ENCODE measurements around the gene PRSS36.
"Not testable (repeated sequence)": the region's sequence is repeated elsewhere in the genome, so short reads cannot be mapped to it uniquely, and the experiment has no call there.

Gene PRSS36

GRCh38 chr16:31183432-31184428 lies 33.9 kb upstream of the PRSS36 start:
- no peak for DNase-seq

GRCh38 chr16:31182391-31182790 lies 32.5 kb upstream of the PRSS36 start:
- no peak for DNase-seq

- no peak for DNase-seq
Observed at GRCh38 chr16:31181102-31181830, 31.4 kb upstream of the PRSS36 start.

GRCh38 chr16:31179747-31180459 lies 30.0 kb upstream of the PRSS36 start, which contains the start of gene FUS:
FUS (plus strand) TSS chr16:31180139; CDS start chr16:31180215, 76 bp downstream.
- peak; percentile 38 for DNase-seq

GRCh38 chr16:31179219-31179746 lies 29.4 kb upstream of the PRSS36 start:
- DNase-seq, result no peak

- no peak for DNase-seq
Observed at GRCh38 chr16:31177136-31177535, 27.3 kb upstream of the PRSS36 start.

GRCh38 chr16:31170048-31170447 lies 20.2 kb upstream of the PRSS36 start:
- not testable (repeated sequence) for DNase-seq

- DNase-seq, result no peak
Observed at GRCh38 chr16:31168848-31169247, 19.0 kb upstream of the PRSS36 start.

- DNase-seq, result no peak
Observed at GRCh38 chr16:31167315-31167714, 17.4 kb upstream of the PRSS36 start.

- no peak for DNase-seq
Observed at GRCh38 chr16:31157136-31157535, 7.3 kb upstream of the PRSS36 start.

- not testable (repeated sequence) for DNase-seq
Observed at GRCh38 chr16:31150976-31151375, 1.1 kb upstream of the PRSS36 start.

GRCh38 chr16:31149332-31149731 lies 534 bp downstream of the PRSS36 start:
- no peak for DNase-seq

GRCh38 chr16:31148896-31149295 lies 970 bp downstream of the PRSS36 start:
- DNase-seq, result no peak

- no peak for DNase-seq
Observed at GRCh38 chr16:31148281-31148728, 1.6 kb downstream of the PRSS36 start.

- no peak for DNase-seq
Observed at GRCh38 chr16:31147574-31147973, 2.3 kb downstream of the PRSS36 start.

GRCh38 chr16:31145398-31145990 lies 4.4 kb downstream of the PRSS36 start:
- DNase-seq, result no peak

GRCh38 chr16:31144418-31144817 lies 5.4 kb downstream of the PRSS36 start:
- not testable (repeated sequence) for DNase-seq

GRCh38 chr16:31143694-31144148 lies 6.1 kb downstream of the PRSS36 start:
- no peak for DNase-seq

- DNase-seq, result no peak
Observed at GRCh38 chr16:31143011-31143693, 6.7 kb downstream of the PRSS36 start.

- DNase-seq, result peak; percentile 83
Observed at GRCh38 chr16:31142109-31143010, 7.5 kb downstream of the PRSS36 start.

All from NCI-H524 treated with DMSO at 0.1 percent for 48 hours (cell line).